HepG2 (cell line): ENCODE results near the gene CAMKMT. TPM values are rescaled to one million over a fixed set of nuclear protein-coding genes. Genes with fewer than 3 reads are reported as not detected.

Source experiments
- AHR ChIP-seq: IDR thresholded peaks from 2 replicates; pipeline ENCODE4 v1.6.1; 2018; ENCODE audit warnings: missing genetic modification reagents, missing compliant biosample characterization
- EHMT2 ChIP-seq: fragments of 200-600 bp; sonication (generic); IDR thresholded peaks from 2 replicates; pipeline ENCODE4 v1.7.0; 2017; ENCODE audit warnings: antibody characterized with exemption, low read depth, low read length, borderline replicate concordance
- FIP1L1 ChIP-seq: fragments of 200-400 bp; formaldehyde crosslinking; IDR thresholded peaks from 2 replicates; pipeline ENCODE4 v1.6.1; 2018; ENCODE audit warnings: low read depth, mild to moderate bottlenecking, low read length, moderate library complexity, borderline replicate concordance; ENCODE audit not compliant: insufficient read depth
- GABPB1 ChIP-seq: IDR thresholded peaks from 2 replicates; pipeline ENCODE4 v1.6.1; 2016; ENCODE audit warnings: mild to moderate bottlenecking, missing genetic modification reagents, moderate library complexity, missing compliant biosample characterization
- HNRNPK ChIP-seq: fragments of 200-400 bp; formaldehyde crosslinking; IDR thresholded peaks from 2 replicates; pipeline ENCODE4 v1.6.1; 2018; ENCODE audit warnings: low read length, low read depth, moderate library complexity, mild to moderate bottlenecking; ENCODE audit not compliant: poor library complexity, severe bottlenecking
- IRX3 ChIP-seq: sonication (generic); formaldehyde crosslinking; IDR thresholded peaks from 2 replicates; pipeline ENCODE4 v1.8.1; 2023; ENCODE audit warnings: mild to moderate bottlenecking, low read depth, missing genetic modification reagents, borderline replicate concordance
- KMT2A ChIP-seq: sonication (generic); formaldehyde crosslinking; IDR thresholded peaks from 2 replicates; pipeline ENCODE4 v1.4.0; 2020; ENCODE audit warnings: missing genetic modification reagents
- LCORL ChIP-seq, 2 experiments: fragments of 450-650 bp in 1 of 2; sonication (generic) in 1 of 2; formaldehyde crosslinking in 1 of 2; IDR thresholded peaks; 2 replicates each; pipeline versions ENCODE4 v1.5.0 to v1.6.1; 2017 to 2020; ENCODE audit warnings: antibody characterized with exemption in 1 of 2, missing genetic modification reagents in 1 of 2
- NCOA2 ChIP-seq: sonication (generic); formaldehyde crosslinking; IDR thresholded peaks from 2 replicates; pipeline ENCODE4 v1.8.0; 2022; ENCODE audit warnings: inconsistent platforms
- NFKBIZ ChIP-seq: IDR thresholded peaks from 2 replicates; pipeline ENCODE4 v1.6.1; 2018; ENCODE audit warnings: missing genetic modification reagents, missing compliant biosample characterization
- NR2C2 ChIP-seq: sonication (generic); formaldehyde crosslinking; IDR thresholded peaks from 2 replicates; pipeline ENCODE4 v1.4.0; 2020; ENCODE audit warnings: missing genetic modification reagents, mild to moderate bottlenecking, moderate library complexity, borderline replicate concordance
- RAD21 ChIP-seq: fragments of 450-650 bp; formaldehyde crosslinking; IDR thresholded peaks from 2 replicates; pipeline ENCODE4 v1.5.0; 2020; ENCODE audit warnings: mild to moderate bottlenecking
- RCOR2 ChIP-seq: IDR thresholded peaks from 2 replicates; pipeline ENCODE4 v1.6.1; 2016; ENCODE audit warnings: missing biosample characterization, missing genetic modification reagents
- SALL1 ChIP-seq: sonication (generic); formaldehyde crosslinking; IDR thresholded peaks from 2 replicates; pipeline ENCODE4 v1.8.0; 2022; ENCODE audit warnings: mild to moderate bottlenecking, missing genetic modification reagents
- XBP1 ChIP-seq: sonication (generic); formaldehyde crosslinking; IDR thresholded peaks from 2 replicates; pipeline ENCODE4 v1.5.0; 2020; ENCODE audit warnings: missing genetic modification reagents
- YEATS2 ChIP-seq: sonication (generic); formaldehyde crosslinking; IDR thresholded peaks from 2 replicates; pipeline ENCODE4 v1.4.0; 2020; ENCODE audit warnings: missing genetic modification reagents, borderline replicate concordance
- ZFP82 ChIP-seq: sonication (generic); formaldehyde crosslinking; IDR thresholded peaks from 2 replicates; pipeline ENCODE4 v1.5.1; 2020; ENCODE audit warnings: mild to moderate bottlenecking, missing genetic modification reagents, borderline replicate concordance
- ZMYM2 ChIP-seq: sonication (generic); formaldehyde crosslinking; IDR thresholded peaks from 2 replicates; pipeline ENCODE4 v1.8.0; 2022; ENCODE audit warnings: mild to moderate bottlenecking, missing genetic modification reagents
- ZNF3 ChIP-seq: IDR thresholded peaks from 2 replicates; pipeline ENCODE4 v1.7.0; 2017; ENCODE audit warnings: inconsistent platforms
- ZNF343 ChIP-seq: sonication (generic); formaldehyde crosslinking; IDR thresholded peaks from 2 replicates; pipeline ENCODE4 v1.4.0; 2020; ENCODE audit warnings: mild to moderate bottlenecking, missing genetic modification reagents
- ZNF660 ChIP-seq: sonication (generic); formaldehyde crosslinking; IDR thresholded peaks from 2 replicates; pipeline ENCODE4 v1.5.1; 2020; ENCODE audit warnings: mild to moderate bottlenecking, low read depth, missing genetic modification reagents, borderline replicate concordance
- ZNF749 ChIP-seq: sonication (generic); formaldehyde crosslinking; IDR thresholded peaks from 2 replicates; pipeline ENCODE4 v1.8.0; 2022; ENCODE audit warnings: mild to moderate bottlenecking, missing genetic modification reagents, moderate library complexity, borderline replicate concordance
- ZNF839 ChIP-seq: sonication (generic); formaldehyde crosslinking; IDR thresholded peaks from 2 replicates; pipeline ENCODE4 v1.4.0; 2020; ENCODE audit warnings: missing genetic modification reagents, mild to moderate bottlenecking, borderline replicate concordance
- ZSCAN22 ChIP-seq: sonication (generic); formaldehyde crosslinking; IDR thresholded peaks from 2 replicates; pipeline ENCODE4 v1.4.0; 2020; ENCODE audit warnings: mild to moderate bottlenecking, missing genetic modification reagents
- polyA plus RNA-seq, 8 experiments: library from polyadenylated mRNA; depleted of rRNA in 3 of 8; stranded (reverse) in 7 of 8; unstranded in 1 of 8; fragments of >200 nt; fragmentation: Illumina TruSeq in 4 of 8; extraction: Trizol in 4 of 8; gene quantifications; 2 replicates each; pipeline versions ENCODE4 v1.2.1 to v1.2.3, GENCODE V29; 2011 to 2016; ENCODE audit warnings: low read depth in 4 of 8, missing spikeins in 1 of 8, mixed read lengths in 1 of 8; ENCODE audit not compliant: insufficient read depth in 1 of 8
- total RNA-seq, 5 experiments: library from RNA; depleted of rRNA; stranded (reverse); fragments of >200 nt; fragmentation: Illumina TruSeq; extraction: Trizol; gene quantifications; 2 replicates each; pipeline ENCODE4 v1.2.3, GENCODE V29; 2016; ENCODE audit warnings: low read depth in 1 of 5
- TF ChIP-seq, protein P1 (sequence below): IDR thresholded peaks from 2 replicates; pipeline ENCODE4 v1.6.1; 2012; ENCODE audit warnings: low read depth, low read length, improper control_type of control experiment
- TF ChIP-seq, protein P2 (sequence below): IDR thresholded peaks from 2 replicates; pipeline ENCODE4 v1.6.1; 2018; ENCODE audit warnings: missing genetic modification reagents, mild to moderate bottlenecking, missing compliant biosample characterization
- TF ChIP-seq, protein P3 (sequence below): sonication (generic); formaldehyde crosslinking; IDR thresholded peaks from 2 replicates; pipeline ENCODE4 v1.4.0; 2020; ENCODE audit warnings: missing genetic modification reagents; ENCODE audit errors: not compliant biosample characterization

CAMKMT gene
- total and polyA plus RNA-seq, 2 of the 13 experiments (the other 11 are each of a cell fraction or from before 2014, with no cell fraction given) = 6.9 to 20.8 TPM

DNA sequence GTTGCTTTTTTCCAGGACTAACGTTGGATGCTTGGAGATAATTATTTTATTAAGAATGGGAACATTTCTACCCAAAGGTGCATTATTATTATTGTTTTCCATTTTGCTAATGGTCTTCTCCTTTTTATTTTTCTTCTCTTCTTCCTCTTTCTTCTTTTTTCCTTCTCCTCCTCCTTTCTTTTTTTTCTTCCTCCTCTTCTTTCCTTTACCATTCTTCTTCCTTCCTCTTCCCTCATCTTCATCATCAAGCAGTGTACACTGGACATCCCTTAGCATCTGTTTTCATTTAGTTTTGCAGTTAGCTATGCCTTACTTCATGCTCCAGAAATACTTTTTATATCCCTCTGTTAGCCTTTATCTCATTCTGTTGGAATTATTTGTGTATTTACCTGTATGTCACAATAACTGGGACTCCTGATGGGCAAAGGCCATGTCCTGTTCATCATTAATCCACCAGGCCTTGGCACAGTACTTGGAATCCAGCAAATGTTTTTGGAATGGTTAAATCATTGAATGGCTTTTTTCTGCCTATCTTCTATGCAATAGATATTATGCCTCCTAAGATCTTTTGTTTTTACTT lies 162.7 kb downstream of the CAMKMT start (continued):
- TF ChIP-seq, protein P1, sequence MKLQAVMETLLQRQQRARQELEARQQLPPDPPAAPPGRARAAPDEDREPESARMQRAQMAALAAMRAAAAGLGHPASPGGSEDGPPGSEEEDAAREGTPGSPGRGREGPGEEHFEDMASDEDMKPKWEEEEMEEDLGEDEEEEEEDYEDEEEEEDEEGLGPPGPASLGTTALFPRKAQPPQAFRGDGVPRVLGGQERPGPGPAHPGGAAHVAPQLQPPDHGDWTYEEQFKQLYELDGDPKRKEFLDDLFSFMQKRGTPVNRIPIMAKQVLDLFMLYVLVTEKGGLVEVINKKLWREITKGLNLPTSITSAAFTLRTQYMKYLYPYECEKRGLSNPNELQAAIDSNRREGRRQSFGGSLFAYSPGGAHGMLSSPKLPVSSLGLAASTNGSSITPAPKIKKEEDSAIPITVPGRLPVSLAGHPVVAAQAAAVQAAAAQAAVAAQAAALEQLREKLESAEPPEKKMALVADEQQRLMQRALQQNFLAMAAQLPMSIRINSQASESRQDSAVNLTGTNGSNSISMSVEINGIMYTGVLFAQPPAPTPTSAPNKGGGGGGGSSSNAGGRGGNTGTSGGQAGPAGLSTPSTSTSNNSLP = peak; percentile 96
- TF ChIP-seq RAD21 (no peak), RCOR2 (CRISPR knock-in tag) (no peak), SALL1 (CRISPR knock-in tag) (no peak; the same call in 1 of the 2 replicates), ZNF343 (CRISPR knock-in tag) (no peak), IRX3 (CRISPR knock-in tag) (no peak), ZFP82 (CRISPR knock-in tag) (no peak), FIP1L1 (no peak), YEATS2 (CRISPR knock-in tag) (no peak), NFKBIZ (no peak), KMT2A (CRISPR knock-in tag) (no peak), NR2C2 (CRISPR knock-in tag) (no peak), AHR (CRISPR knock-in tag) (no peak), ZMYM2 (CRISPR knock-in tag) (no peak), ZNF660 (no peak), HNRNPK (no peak), ZNF749 (no peak), ZSCAN22 (CRISPR knock-in tag) (no peak), GABPB1 (CRISPR knock-in tag) (no peak), XBP1 (CRISPR knock-in tag) (no peak), EHMT2 (peak; percentile 41; the same call in 1 of the 2 replicates), NCOA2 (CRISPR knock-in tag) (peak; percentile 54; the same call in 1 of the 2 replicates), ZNF839 (CRISPR knock-in tag) (no peak), ZNF3 (CRISPR knock-in tag) (no peak), LCORL (IDR thresholded peaks at IDR 0.05) (no peak), LCORL (CRISPR knock-in tag; IDR thresholded peaks at IDR 0.05) (0 out of 2 replicates have a peak, but pooled peaks have one; percentile 19)
- TF ChIP-seq, protein P2, sequence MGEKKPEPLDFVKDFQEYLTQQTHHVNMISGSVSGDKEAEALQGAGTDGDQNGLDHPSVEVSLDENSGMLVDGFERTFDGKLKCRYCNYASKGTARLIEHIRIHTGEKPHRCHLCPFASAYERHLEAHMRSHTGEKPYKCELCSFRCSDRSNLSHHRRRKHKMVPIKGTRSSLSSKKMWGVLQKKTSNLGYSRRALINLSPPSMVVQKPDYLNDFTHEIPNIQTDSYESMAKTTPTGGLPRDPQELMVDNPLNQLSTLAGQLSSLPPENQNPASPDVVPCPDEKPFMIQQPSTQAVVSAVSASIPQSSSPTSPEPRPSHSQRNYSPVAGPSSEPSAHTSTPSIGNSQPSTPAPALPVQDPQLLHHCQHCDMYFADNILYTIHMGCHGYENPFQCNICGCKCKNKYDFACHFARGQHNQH (CRISPR knock-in tag) = no peak
- TF ChIP-seq, protein P3, sequence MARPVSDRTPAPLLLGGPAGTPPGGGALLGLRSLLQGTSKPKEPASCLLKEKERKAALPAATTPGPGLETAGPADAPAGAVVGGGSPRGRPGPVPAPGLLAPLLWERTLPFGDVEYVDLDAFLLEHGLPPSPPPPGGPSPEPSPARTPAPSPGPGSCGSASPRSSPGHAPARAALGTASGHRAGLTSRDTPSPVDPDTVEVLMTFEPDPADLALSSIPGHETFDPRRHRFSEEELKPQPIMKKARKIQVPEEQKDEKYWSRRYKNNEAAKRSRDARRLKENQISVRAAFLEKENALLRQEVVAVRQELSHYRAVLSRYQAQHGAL = no peak
